DMS79 (cell line): Measurements from ENCODE around the gene NFS1.

Experiments
- DNase-seq: peaks from one replicate; lab custom pipeline; 2025; lab: John Stamatoyannopoulos, UW

NFS1 gene

DNA sequence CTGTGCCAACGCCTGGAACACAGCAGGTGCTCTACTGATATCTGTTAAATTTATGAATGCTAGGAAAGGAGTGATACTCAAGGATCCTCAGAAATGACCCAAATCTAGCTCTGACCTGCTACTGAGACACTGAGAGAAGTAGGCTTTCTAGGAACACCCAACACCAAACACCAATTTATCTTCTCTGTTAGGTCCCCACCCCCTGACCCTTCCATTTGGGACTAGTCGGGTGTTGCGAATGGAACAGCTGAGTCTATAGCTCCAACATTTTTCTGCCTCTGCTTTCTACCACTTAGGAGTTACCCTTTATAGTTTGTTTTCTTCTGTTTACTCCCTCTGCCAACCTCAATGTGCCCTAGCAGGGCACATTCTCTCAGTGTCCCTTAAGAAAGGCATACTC is 58.4 kb downstream of the NFS1 start:
- DNase-seq = no peak

DNA sequence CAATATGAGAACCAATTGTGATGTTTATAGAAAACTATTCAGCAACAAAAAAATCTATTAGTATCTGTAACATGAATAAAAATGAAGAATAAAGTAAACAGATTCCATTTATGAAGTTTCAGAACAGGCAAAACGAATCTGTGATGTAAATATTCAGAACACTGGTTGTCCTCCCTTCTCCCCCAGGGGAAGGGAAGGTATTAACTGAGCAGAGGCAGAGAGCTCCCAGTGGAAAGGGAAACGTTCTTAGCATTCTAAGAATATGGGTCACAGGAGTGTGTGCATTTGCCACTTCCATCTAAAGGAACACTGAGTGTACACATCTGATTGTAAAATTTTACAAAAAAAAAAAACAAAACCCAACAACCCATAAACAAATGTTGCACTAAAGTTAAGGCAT is 60.4 kb downstream of the NFS1 start:
- no peak for DNase-seq

GRCh38 chr20:35637276-35637675 is 61.9 kb downstream of the NFS1 start:
- no peak for DNase-seq

- no peak for DNase-seq
Measured at GRCh38 chr20:35636095-35636494, 63.1 kb downstream of the NFS1 start.

GRCh38 chr20:35635652-35636051 is 63.5 kb downstream of the NFS1 start:
- DNase-seq = no peak

DNA sequence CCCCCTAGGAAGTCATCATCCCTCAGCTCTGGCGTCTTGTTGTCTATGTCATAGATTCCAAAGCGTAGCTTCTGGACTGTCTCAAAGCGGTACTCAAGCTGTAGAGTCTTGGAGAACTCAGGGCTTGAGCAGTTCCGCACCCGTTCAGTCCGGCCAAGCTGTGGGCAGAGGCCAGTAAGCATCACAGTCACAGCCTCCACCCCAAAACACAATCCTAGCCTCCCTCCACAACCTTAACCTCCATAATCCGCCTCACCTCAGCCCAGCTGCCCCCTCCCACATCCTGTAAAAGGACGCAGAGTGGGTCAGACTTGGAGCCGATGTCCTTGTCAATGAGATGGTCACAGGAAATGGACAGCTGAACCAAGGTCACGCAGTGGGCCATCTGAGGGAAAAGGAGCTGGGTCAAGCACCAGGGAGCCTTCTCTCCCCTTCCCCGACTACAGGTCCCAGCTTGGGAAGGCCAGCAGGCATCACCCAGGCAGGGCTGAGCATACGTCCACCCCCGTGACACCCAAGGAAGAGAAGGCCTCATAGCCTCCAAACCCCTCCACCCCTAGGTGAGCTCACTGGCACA is 66.5 kb downstream of the NFS1 start:
- no peak for DNase-seq

DNA sequence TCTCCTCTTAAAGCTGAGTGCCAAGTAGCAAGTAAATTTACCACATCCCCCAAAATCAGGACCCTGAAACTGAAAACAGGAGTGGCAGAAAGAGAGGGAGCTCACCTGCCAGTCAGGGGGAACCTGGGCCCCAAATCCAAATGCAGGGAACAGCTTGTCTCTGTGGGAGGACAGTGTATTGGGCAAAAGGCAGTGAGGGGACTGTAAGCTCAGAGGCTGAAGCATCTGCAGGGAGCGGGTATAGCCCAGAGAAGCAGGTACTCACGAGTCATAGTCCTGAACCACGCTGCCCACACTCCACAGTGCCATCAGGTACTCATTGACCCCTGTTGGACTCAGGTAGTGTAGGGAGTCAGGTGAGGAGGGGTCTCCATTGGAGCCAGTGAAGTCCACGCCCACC is 68.5 kb downstream of the NFS1 start:
- no peak for DNase-seq

- DNase-seq = no peak
Measured at GRCh38 chr20:35629427-35630145, 69.6 kb downstream of the NFS1 start.

GRCh38 chr20:35627121-35627520 is 72.0 kb downstream of the NFS1 start:
- no peak for DNase-seq

GRCh38 chr20:35626386-35627001 is 72.7 kb downstream of the NFS1 start:
- DNase-seq = no peak

GRCh38 chr20:35625584-35626385 is 73.4 kb downstream of the NFS1 start:
- DNase-seq = no peak

DNA sequence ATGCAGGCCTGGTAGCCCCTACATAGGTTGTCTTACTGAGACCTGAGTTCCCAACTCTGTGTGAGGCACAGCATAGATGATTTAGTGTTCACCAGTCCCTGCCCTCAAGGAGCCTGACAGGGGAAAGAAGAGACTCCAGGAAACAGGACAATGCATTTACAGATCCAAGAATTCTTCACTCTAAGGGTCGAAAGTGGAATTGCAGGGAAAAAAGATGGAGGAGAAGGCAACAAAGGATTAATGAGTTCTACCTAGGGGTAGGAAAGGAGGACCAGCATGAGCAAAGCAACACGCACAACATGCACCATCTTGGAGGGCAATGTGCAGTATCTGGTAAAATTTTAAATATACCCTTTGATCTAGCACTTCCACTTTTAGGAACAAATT is 77.6 kb downstream of the NFS1 start:
- DNase-seq = no peak

DNA sequence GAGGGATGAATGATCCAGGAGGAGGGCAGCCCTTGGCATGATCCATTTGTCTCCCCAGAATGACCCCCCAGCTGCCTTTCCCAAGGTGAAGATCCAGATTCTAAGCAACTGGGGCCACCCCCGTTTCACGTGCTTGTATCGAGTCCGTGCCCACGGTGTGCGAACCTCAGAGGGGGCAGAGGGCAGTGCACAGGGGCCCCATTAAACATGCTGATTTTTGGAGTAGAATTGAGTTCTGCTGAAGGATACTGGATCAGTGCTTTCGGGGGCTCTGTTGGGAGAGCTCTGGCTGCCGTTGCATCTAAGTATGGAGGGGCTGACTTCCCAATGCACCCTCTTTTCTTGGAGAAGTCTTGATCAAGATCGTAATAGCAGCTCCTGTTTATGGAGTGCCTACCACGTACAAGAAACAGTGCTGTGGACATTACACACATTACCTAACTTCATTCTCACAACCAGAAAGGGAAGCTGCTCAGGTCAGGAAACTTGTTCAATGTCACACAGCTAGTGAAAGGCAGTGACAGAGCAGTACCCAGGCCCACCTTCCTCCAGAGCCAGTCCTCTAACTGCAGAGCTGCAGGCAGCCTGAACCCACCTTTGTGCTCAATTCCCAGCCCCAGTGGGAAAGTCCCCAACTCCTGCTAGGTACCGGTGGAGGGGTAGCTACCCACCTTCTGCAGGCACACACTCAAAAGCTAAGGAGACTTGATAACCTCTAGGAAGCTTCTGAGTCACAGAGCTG is 78.2 kb downstream of the NFS1 start:
- no peak for DNase-seq

- DNase-seq = peak; percentile 21
Measured at GRCh38 chr20:35619196-35620095, 79.7 kb downstream of the NFS1 start.

GRCh38 chr20:35618263-35619131 is 80.7 kb downstream of the NFS1 start:
- DNase-seq = peak; percentile 20
